ENCODE data around the gene CYP19A1.

The CYP19A1 gene

GRCh38 chr15:51170882-51171633 is 167.3 kb downstream of the CYP19A1 start:
- TF ChIP-seq RAD21 (IDR thresholded peaks at IDR 0.05; ENCODE audit: low read depth) (no peak), NFIC (IDR thresholded peaks at IDR 0.05) (no peak), EGR1 (IDR thresholded peaks at IDR 0.05) (no peak), CREB1 (IDR thresholded peaks at IDR 0.05; ENCODE audit: low read depth) (no peak), FOXM1 (IDR thresholded peaks at IDR 0.05; ENCODE audit: borderline replicate concordance, low read depth) (no peak), REST (IDR thresholded peaks at IDR 0.05; ENCODE audit: low read depth) (no peak), CEBPB (IDR thresholded peaks at IDR 0.05) (no peak), MAX (IDR thresholded peaks at IDR 0.05) (no peak), TEAD4 (IDR thresholded peaks at IDR 0.05) (no peak), TAF1 (IDR thresholded peaks at IDR 0.05; ENCODE audit: low read depth) (no peak), USF1 (IDR thresholded peaks at IDR 0.05) (no peak), TCF12 (IDR thresholded peaks at IDR 0.05; ENCODE audit: low read depth) (no peak)

GRCh38 chr15:51168700-51169099 is 169.7 kb downstream of the CYP19A1 start:
- TF ChIP-seq CREB1 (IDR thresholded peaks at IDR 0.05; ENCODE audit: low read depth) = no peak
- TF ChIP-seq ZBTB7A (IDR thresholded peaks at IDR 0.05; ENCODE audit: low read depth) = no peak
- TF ChIP-seq MAX (IDR thresholded peaks at IDR 0.05) = no peak
- no peak for TF ChIP-seq TCF12 (IDR thresholded peaks at IDR 0.05; ENCODE audit: low read depth)
- no peak for TF ChIP-seq TEAD4 (IDR thresholded peaks at IDR 0.05)
- TF ChIP-seq EGR1 (IDR thresholded peaks at IDR 0.05) = no peak
- no peak for TF ChIP-seq RAD21 (IDR thresholded peaks at IDR 0.05; ENCODE audit: low read depth)
- no peak for TF ChIP-seq TAF1 (IDR thresholded peaks at IDR 0.05; ENCODE audit: low read depth)
- TF ChIP-seq EP300 (IDR thresholded peaks at IDR 0.05; ENCODE audit: borderline replicate concordance) = no peak

DNA sequence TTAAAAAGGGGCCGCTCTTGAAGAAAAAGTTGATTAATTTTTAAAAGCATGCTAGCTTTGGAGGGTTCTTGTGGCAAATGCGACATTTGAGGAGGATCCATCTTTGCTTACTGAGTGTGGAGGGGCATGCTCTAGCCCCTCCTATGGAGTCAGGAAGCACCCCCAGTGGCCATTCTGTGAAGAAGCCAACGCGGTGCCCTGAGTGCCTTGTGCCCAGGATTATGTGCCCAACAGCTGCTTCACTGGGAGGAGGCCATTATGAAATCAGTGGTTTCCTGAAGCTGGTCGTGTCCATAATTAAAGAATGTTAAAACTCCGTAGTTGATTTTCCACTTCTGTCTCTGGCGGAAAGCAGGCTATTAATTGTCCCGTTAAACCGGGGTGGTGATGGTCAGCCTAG is 174.6 kb downstream of the CYP19A1 start:
- TF ChIP-seq FOXM1 (IDR thresholded peaks at IDR 0.05; ENCODE audit: borderline replicate concordance, low read depth) = no peak
- no peak for TF ChIP-seq ZBTB7A (IDR thresholded peaks at IDR 0.05; ENCODE audit: low read depth)
- no peak for TF ChIP-seq EGR1 (IDR thresholded peaks at IDR 0.05)
- TF ChIP-seq RAD21 (IDR thresholded peaks at IDR 0.05; ENCODE audit: low read depth) = no peak
- TF ChIP-seq REST (IDR thresholded peaks at IDR 0.05; ENCODE audit: low read depth) = no peak
- TF ChIP-seq TEAD4 (IDR thresholded peaks at IDR 0.05) = no peak
- TF ChIP-seq MAX (IDR thresholded peaks at IDR 0.05) = no peak
- TF ChIP-seq USF1 (IDR thresholded peaks at IDR 0.05) = no peak
- no peak for TF ChIP-seq TAF1 (IDR thresholded peaks at IDR 0.05; ENCODE audit: low read depth)

DNA sequence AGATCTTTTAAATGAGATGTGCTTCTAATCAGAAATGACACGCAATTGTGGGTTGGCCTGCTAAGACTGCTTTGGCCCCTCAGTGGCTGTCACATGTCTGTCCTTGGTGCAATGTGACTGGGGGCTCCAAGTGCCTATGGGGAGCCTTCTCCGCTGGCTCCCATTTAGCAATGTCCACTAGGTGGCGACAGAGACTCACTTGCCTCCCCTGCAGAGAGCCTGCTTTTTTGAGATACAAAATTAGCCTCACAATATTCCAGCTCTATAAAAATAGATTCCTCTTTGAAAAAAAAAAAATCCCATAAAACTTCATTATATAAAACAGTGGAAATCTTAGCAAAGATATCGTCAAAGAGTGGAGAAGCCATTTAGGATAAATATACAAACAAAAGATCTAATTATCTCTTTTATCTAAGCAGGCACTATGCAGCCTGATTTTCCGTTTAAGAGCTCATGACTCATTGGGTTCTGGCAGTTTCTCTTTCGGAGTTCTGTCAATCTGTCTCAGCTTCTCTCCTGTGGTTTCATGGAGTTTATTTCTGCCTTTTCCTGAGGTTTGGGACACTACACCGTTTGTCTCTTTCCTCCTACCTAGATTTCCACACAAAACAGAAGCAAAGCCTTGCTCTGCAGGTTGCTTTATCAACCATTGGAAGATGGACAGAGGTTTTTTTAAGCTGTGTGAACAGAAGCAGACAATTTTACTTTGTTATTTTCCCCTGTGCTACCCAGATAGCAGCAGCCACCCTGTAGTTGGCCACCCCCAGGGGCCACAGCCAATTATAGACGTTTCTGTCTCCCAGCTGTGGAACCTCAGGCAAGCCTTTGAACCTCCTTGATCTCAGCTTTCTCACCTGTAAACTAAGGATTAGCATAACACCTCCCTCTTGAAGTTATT is 175.3 kb downstream of the CYP19A1 start:
- TF ChIP-seq REST (IDR thresholded peaks at IDR 0.05; ENCODE audit: low read depth) (no peak), RAD21 (IDR thresholded peaks at IDR 0.05; ENCODE audit: low read depth) (peak; percentile 82)
